ENCODE results near the gene CRTC3.

DNA sequence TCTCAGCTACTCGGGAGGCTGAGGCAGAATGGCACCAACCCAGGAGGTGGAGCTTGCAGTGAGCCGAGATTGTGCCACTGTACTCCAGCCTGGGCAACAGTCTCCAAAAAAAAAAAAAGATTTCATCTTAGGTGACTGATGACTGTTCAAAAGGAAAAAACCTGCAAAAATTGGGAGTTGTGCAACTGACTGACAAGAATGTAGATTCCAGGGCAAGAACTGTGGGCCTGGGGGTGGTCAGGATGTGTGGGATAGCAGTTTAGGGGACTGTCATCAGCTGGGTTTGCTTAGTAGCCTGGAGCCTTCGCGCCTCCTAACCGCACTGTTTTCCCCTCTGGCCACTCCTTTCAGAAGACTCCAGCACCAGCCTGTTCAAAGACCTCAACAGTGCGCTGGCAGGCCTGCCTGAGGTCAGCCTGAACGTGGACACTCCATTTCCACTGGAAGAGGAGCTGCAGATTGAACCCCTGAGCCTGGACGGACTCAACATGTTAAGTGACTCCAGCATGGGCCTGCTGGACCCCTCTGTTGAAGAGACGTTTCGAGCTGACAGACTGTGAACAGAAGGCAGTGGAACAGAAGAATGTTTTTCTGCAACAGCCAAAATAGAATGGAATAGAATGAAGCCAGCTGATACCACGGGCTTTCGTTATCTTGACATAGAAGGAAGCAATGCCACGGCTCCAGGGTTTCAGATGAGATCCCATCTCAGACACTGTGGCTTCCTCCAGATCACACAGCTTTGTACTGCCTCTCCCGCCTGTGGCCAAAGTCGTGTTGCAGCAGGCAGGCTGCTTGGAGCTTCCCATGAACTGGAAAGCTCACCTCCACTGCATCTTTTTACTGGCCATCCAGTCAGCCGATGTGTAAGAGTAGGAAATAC lies 112.1 kb downstream of the CRTC3 start:
- TF ChIP-seq, protein P1, sequence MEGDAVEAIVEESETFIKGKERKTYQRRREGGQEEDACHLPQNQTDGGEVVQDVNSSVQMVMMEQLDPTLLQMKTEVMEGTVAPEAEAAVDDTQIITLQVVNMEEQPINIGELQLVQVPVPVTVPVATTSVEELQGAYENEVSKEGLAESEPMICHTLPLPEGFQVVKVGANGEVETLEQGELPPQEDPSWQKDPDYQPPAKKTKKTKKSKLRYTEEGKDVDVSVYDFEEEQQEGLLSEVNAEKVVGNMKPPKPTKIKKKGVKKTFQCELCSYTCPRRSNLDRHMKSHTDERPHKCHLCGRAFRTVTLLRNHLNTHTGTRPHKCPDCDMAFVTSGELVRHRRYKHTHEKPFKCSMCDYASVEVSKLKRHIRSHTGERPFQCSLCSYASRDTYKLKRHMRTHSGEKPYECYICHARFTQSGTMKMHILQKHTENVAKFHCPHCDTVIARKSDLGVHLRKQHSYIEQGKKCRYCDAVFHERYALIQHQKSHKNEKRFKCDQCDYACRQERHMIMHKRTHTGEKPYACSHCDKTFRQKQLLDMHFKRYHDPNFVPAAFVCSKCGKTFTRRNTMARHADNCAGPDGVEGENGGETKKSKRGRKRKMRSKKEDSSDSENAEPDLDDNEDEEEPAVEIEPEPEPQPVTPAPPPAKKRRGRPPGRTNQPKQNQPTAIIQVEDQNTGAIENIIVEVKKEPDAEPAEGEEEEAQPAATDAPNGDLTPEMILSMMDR (conservative IDR thresholded peaks at IDR 0.05 in 1 of 2, IDR thresholded peaks at IDR 0.05 in 1 of 2; ENCODE audit: low read depth in 1 of 2, low read length in 2 of 2): no peak
- no peak for TF ChIP-seq EZH2 (IDR thresholded peaks at IDR 0.05; ENCODE audit: low read length, missing control alignments)

Data from fibroblast of lung (primary cell).